Spinal cord (tissue), 10 donors: ENCODE measurements around the gene TIMMDC1. TPM values are rescaled to one million over a fixed set of nuclear protein-coding genes. Genes with fewer than 3 reads are reported as not detected.

Experiments used
- DNase-seq, 6 donors: peaks; one replicate each; pipeline versions ENCODE4 v3.0.0 to v3.0.0-alpha.2; 2013 to 2015; ENCODE audit warnings: low spot score in 6 of 6, low read depth in 4 of 6
- H3K27ac ChIP-seq: one replicate; pipeline ENCODE4 v1.5.1; 2013; ENCODE audit warnings: low read depth, low read length, control low read depth
- H3K27me3 ChIP-seq: one replicate; pipeline ENCODE4 v1.6.1; 2013; ENCODE audit warnings: low read length; ENCODE audit not compliant: control insufficient read depth, insufficient read depth
- H3K36me3 ChIP-seq: one replicate; pipeline ENCODE4 v1.6.1; 2013; ENCODE audit warnings: low read length; ENCODE audit not compliant: control insufficient read depth, insufficient read depth
- H3K4me1 ChIP-seq: one replicate; pipeline ENCODE4 v1.6.1; 2013; ENCODE audit warnings: low read length; ENCODE audit not compliant: control insufficient read depth, insufficient read depth
- H3K4me3 ChIP-seq: one replicate; pipeline ENCODE4 v1.5.1; 2013; ENCODE audit warnings: low read depth, low read length, control low read depth
- H3K9me3 ChIP-seq: one replicate; pipeline ENCODE4 v1.6.1; 2013; ENCODE audit warnings: low read length; ENCODE audit not compliant: control insufficient read depth, insufficient read depth
- WGBS: methylation state at CpG from one replicate; pipeline ENCODE4 v1.1.5; 2013; ENCODE audit warnings: missing lambda C conversion rate; ENCODE audit not compliant: insufficient coverage; 5-methylcytosine and 5-hydroxymethylcytosine counted together
- polyA plus RNA-seq, 2 donors: library from polyadenylated mRNA; unstranded; fragments of 120-200 nt; gene quantifications; one replicate each; pipeline ENCODE4 v1.2.1, GENCODE V29; 2013; ENCODE audit not compliant: insufficient read length in 2 of 2
- total RNA-seq, 2 donors: library from RNA; depleted of rRNA in 1 of 2; stranded (reverse); fragments of 120-200 nt in 1 of 2; fragments of >200 nt in 1 of 2; gene quantifications; one replicate each; pipeline versions ENCODE4 v1.2.3 to v1.2.4, GENCODE V29; 2013 to 2014
- donor health status: healthy.

TIMMDC1 gene
- total and polyA plus RNA-seq, 4 donors, result 49.5 to 105 (median 96.9) TPM

DNA sequence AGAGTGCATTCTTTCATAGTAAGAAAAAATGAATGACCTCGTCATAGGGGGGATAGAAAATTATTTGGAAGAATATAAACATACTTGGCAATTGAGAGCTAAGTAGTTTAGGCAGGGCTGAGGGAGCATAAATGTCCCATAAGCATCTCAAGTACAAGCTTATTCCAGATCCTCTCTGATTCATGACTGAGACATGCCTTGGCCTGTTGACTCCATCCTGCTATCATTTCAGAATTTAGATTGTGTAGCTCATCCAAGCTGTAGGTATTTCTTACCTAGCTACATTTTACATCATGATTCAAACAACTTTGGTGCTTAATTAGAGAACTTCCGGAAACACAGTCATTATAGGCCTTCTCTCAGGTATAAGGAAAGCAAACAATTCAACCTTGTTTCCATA is 17.3 kb upstream of the TIMMDC1 start:
- H3K36me3 ChIP-seq, result peaks cover 24% of the 10 kb centered on the region
- no CpG with 5 or more reads among the region's 2 CpGs for WGBS

DNA sequence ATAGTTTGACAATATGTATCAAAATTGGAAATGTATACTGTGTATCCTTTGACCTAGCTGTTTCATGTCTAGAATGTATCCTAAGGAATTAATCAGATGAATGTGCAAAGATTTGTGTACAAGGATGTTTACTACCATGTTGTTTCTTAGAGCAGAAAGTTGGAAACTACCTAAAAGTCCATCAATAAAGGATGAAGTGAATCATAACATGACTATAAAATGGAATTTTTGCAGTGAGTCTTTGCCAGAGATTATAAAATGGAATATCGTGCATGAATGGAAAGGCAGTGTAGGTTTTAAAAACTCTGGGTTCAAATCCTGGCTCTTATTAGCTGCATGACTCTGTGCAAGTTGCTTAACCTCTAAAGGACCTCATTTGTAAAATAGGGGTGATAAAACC is 15.2 kb upstream of the TIMMDC1 start:
- 100% methylated on average over 1 of the region's 1 CpG for WGBS
- no peaks in the 10 kb centered on the region for H3K27me3 ChIP-seq
- no peaks in the 10 kb centered on the region for H3K9me3 ChIP-seq

More for the DNA sequence above, 17.3 kb upstream of the TIMMDC1 start:
- H3K27me3 ChIP-seq, result no peaks in the 10 kb centered on the region
- no peak for DNase-seq
- no peak overlapping the region for H3K4me3 ChIP-seq
- H3K9me3 ChIP-seq, result no peaks in the 10 kb centered on the region
- H3K4me1 ChIP-seq, result no peaks in the 10 kb centered on the region
- H3K27ac ChIP-seq, result no peak overlapping the region

DNA sequence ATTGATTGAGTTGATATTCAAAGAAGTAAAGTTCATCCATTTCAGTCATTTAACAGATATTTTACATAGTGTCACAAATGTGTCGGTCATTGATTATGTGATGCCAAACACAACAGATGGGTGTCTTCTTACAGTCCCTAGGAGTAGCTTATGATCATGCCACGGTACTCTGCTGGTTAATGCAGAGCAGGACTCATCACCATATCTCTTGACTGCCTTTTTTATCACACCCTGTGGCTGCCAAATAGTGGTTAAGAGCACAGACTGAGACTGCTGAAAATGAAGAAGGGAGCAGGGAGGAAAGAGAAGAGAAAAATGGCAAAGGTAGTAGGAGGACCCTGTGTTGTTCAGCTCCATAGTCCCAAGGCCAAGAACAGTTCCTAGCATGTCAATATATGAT is 12.8 kb upstream of the TIMMDC1 start:
- Histone ChIP-seq H3K27ac (no peak overlapping the region), H3K36me3 (peaks cover 20% of the 10 kb centered on the region), H3K4me1 (no peaks in the 10 kb centered on the region), H3K9me3 (no peaks in the 10 kb centered on the region), H3K27me3 (no peaks in the 10 kb centered on the region), H3K4me3 (no peak overlapping the region)
- WGBS, result 100% methylated on average over 1 of the region's 2 CpGs
- no peak for DNase-seq

More for the DNA sequence above, 15.2 kb upstream of the TIMMDC1 start:
- DNase-seq, result no peak
- Histone ChIP-seq H3K27ac (no peak overlapping the region), H3K4me1 (no peaks in the 10 kb centered on the region), H3K36me3 (peaks cover 23% of the 10 kb centered on the region), H3K4me3 (no peak overlapping the region)

DNA sequence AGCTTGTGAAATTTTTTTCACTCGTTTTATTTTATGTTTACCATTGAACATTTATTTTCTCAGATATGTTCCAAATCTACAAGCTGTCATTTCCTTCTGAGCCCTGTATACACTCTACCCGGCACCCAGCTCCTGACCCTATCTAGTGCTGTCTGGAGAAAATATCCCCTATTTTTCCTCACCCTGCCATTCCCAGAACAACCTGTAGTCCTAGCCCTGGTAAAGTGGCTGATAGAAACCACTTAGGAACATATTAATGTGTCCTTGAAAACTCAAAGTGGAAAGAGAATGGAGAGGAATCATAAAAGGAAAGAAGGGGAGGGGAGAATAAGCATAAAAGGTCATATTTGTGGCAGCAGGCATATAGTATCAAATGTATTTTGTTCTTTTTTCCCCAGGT is 8.2 kb upstream of the TIMMDC1 start:
- peaks cover 17% of the 10 kb centered on the region for H3K36me3 ChIP-seq
- no peaks in the 10 kb centered on the region for H3K27me3 ChIP-seq

DNA sequence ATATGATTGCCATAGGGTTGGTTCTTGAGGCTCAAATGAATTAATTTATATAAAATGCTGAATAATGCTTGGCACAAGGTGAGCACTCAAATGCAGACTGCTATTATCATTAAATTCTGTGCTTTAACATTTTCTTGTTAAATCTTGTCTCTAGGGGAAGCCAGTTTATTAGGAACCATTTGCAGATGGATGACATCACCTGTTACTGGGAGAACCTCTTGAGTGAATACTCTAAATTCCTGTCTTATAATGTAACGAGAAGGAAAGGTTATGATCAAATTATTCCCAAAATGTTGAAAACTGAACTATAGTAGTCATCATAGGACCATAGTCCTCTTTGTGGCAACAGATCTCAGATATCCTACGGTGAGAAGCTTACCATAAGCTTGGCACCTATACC is 6.2 kb upstream of the TIMMDC1 start:
- Histone ChIP-seq H3K4me3 (no peak overlapping the region), H3K9me3 (no peaks in the 10 kb centered on the region), H3K27ac (no peak overlapping the region), H3K4me1 (no peaks in the 10 kb centered on the region), H3K27me3 (no peaks in the 10 kb centered on the region), H3K36me3 (peaks cover 9% of the 10 kb centered on the region)
- no peak for DNase-seq
- WGBS, result no CpG with 5 or more reads among the region's 2 CpGs

More for the DNA sequence above, 8.2 kb upstream of the TIMMDC1 start:
- no peak for DNase-seq
- H3K27ac ChIP-seq, result no peak overlapping the region
- no peak overlapping the region for H3K4me3 ChIP-seq
- no peaks in the 10 kb centered on the region for H3K4me1 ChIP-seq
- WGBS, result 92% methylated on average over 2 of the region's 2 CpGs
- no peaks in the 10 kb centered on the region for H3K9me3 ChIP-seq

DNA sequence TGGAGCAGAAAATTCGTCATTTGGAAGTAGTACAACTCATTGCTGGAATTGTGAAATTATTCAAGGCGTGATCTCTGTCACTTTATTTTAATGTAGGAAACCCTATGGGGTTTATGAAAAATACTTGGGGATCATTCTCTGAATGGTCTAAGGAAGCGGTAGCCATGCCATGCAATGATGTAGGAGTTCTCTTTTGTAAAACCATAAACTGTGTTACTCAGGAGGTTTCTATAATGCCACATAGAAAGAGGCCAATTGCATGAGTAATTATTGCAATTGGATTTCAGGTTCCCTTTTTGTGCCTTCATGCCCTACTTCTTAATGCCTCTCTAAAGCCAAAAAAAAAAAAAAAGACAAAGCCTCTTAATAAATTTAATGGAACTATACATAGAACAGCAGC is 5.5 kb upstream of the TIMMDC1 start:
- peaks cover 6% of the 10 kb centered on the region for H3K36me3 ChIP-seq
- H3K27me3 ChIP-seq, result no peaks in the 10 kb centered on the region
- H3K4me3 ChIP-seq, result no peak overlapping the region
- no peaks in the 10 kb centered on the region for H3K9me3 ChIP-seq
- WGBS, result 95% methylated on average over 2 of the region's 3 CpGs
- no peak overlapping the region for H3K27ac ChIP-seq
- H3K4me1 ChIP-seq, result no peaks in the 10 kb centered on the region
- DNase-seq, result no peak

DNA sequence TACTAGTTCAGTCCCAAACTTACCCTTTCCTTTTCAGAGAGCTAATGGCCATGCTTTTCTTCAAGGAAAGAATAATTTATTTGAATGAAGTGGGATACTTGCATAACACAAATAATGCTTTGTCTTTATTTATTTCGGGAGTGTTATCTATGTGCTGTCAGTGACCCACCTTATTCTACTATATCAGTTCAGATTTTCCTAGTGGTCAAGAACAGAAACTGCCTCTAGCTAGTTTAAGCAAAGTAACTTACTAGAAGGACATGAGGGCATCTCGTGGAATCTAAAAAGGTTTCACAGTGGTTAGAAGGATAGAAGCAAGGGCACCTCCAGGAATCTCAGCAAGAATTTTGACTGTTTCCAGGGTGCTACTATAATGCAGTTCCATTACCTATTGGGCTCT is 3.8 kb upstream of the TIMMDC1 start:
- 100% methylated on average over 1 of the region's 2 CpGs for WGBS
- no peaks in the 10 kb centered on the region for H3K9me3 ChIP-seq
- no peaks in the 10 kb centered on the region for H3K27me3 ChIP-seq
- no peak for DNase-seq
- peaks cover 6% of the 10 kb centered on the region for H3K4me1 ChIP-seq
- H3K4me3 ChIP-seq, result no peak overlapping the region
- H3K36me3 ChIP-seq, result peaks cover 4% of the 10 kb centered on the region
- no peak overlapping the region for H3K27ac ChIP-seq

DNA sequence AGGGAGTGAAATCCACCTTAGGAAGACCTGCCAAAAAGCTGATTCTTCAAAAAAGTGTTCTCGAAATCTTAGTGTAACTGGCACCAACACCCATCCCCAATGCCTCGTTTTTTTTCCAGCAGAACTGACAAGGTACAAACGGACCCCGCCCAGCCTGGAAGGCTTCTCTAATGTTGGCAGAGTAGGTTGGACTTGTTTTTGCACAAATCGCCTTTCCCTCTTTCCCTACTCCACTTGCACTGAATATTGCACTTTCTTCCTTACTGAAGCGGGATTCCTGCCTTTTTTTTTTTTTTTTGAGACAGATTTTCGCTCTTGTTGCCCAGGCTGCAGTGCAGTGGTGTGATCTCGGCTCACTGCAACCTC is 544 bp upstream of the TIMMDC1 start:
- peak in 5 of 6 donors; percentile 7 to 51 (median 13) for DNase-seq
- 0% methylated on average over 4 of the region's 8 CpGs for WGBS

DNA sequence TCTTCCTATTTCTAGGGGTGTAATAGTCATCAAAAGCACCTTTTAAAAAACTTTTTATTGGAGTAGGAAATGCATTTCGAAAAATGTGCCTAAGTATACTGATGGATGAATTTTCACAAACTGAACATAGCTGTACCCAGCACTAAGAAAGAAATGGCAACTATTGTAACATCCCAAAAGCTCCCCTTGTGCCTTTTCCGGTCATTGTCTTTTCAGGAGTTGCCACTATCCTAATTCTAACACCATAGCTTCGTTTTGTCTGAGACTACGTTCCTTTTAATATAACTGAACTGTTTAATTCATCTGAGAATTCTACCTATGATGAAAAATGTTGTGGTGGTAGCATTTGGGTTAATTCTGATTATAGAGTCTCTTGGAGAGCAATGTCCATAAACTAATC is 1.9 kb downstream of the TIMMDC1 start:
- WGBS, result no CpG with 5 or more reads among the region's 4 CpGs
- no peak overlapping the region for H3K4me3 ChIP-seq
- no peaks in the 10 kb centered on the region for H3K9me3 ChIP-seq
- no peaks in the 10 kb centered on the region for H3K27me3 ChIP-seq
- DNase-seq, result no peak
- H3K4me1 ChIP-seq, result peaks cover 10% of the 10 kb centered on the region
- H3K27ac ChIP-seq, result no peak overlapping the region
- peaks cover 2% of the 10 kb centered on the region for H3K36me3 ChIP-seq

More for the DNA sequence above, 544 bp upstream of the TIMMDC1 start:
- peak overlapping the region; percentile 95 for H3K4me3 ChIP-seq
- H3K27me3 ChIP-seq, result no peaks in the 10 kb centered on the region
- no peaks in the 10 kb centered on the region for H3K36me3 ChIP-seq
- H3K27ac ChIP-seq, result peak overlapping the region; percentile 96
- no peaks in the 10 kb centered on the region for H3K9me3 ChIP-seq
- peaks cover 10% of the 10 kb centered on the region for H3K4me1 ChIP-seq

DNA sequence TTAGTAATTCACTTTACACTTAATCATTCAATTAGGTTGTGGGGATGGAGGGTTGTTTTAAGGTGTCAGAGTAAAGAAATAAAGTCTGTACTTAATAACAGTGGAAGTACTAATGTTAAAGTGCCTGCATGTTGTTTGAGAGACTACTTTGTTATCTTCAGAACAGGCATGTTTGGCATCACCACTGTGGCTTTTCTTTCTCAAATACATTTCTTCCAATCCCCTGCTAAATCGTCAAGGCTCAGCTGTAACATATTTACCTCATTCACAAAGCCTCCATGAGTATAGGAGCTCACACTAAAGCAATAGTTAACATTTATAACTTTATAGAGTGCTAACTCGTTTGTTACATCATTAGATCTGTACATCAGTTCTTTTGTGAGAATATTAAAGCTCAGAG is 2.6 kb downstream of the TIMMDC1 start:
- Histone ChIP-seq H3K9me3 (no peaks in the 10 kb centered on the region), H3K27ac (no peak overlapping the region), H3K36me3 (peaks cover 4% of the 10 kb centered on the region), H3K27me3 (no peaks in the 10 kb centered on the region), H3K4me1 (peaks cover 10% of the 10 kb centered on the region), H3K4me3 (no peak overlapping the region)
- DNase-seq, result no peak
- WGBS, result 80% methylated on average over 1 of the region's 2 CpGs
